ENCODE results near the gene PXMP4. TPM values are rescaled to one million over a fixed set of nuclear protein-coding genes. Genes with fewer than 3 reads are reported as not detected.

Gene PXMP4
- total RNA-seq, 1 experiment from 2014 or later: 12.0 TPM

GRCh38 chr20:33686984-33687366 lies 33.1 kb downstream of the PXMP4 start:
- DNase-seq (ENCODE audit: low read depth, low spot score) (no peak), ATAC-seq (no peak)
- in situ Hi-C loops (cut with HindIII; ENCODE audit: low pct_unique_long_range_greater_than_20kb, low sequenced_read_pairs): no loop called here
- H3K27ac ChIP-seq (ENCODE audit: low read length): peak overlapping the region; percentile 87
- ChIA-PET POLR2A (interaction anchor here (0.5 kb wide), 1 partner anchor 298 kb away, joined by 4 read pairs; no protein-coding TSS in a partner anchor), CTCF (no interaction called here)
- H3K27me3 ChIP-seq (ENCODE audit: control insufficient read depth, insufficient read depth, low read length): no peaks in the 10 kb centered on the region
- H3K4me1 ChIP-seq (ENCODE audit: control insufficient read depth, insufficient read depth, low read length): peaks cover 6% of the 10 kb centered on the region
- TF ChIP-seq, protein P1, sequence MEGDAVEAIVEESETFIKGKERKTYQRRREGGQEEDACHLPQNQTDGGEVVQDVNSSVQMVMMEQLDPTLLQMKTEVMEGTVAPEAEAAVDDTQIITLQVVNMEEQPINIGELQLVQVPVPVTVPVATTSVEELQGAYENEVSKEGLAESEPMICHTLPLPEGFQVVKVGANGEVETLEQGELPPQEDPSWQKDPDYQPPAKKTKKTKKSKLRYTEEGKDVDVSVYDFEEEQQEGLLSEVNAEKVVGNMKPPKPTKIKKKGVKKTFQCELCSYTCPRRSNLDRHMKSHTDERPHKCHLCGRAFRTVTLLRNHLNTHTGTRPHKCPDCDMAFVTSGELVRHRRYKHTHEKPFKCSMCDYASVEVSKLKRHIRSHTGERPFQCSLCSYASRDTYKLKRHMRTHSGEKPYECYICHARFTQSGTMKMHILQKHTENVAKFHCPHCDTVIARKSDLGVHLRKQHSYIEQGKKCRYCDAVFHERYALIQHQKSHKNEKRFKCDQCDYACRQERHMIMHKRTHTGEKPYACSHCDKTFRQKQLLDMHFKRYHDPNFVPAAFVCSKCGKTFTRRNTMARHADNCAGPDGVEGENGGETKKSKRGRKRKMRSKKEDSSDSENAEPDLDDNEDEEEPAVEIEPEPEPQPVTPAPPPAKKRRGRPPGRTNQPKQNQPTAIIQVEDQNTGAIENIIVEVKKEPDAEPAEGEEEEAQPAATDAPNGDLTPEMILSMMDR (IDR thresholded peaks at IDR 0.05): no peak
- TF ChIP-seq REST (IDR thresholded peaks at IDR 0.05; ENCODE audit: insufficient read depth in 1 of 2, low read depth in 2 of 2, low read length in 1 of 2): no peak
- no peak for TF ChIP-seq TCF7L2 (IDR thresholded peaks at IDR 0.05; ENCODE audit: low read depth, low read length)
- no peak for TF ChIP-seq POLR2AphosphoS5 (IDR thresholded peaks at IDR 0.05; ENCODE audit: low read depth, low read length)
- no peak for TF ChIP-seq SIN3A (IDR thresholded peaks at IDR 0.05; ENCODE audit: borderline replicate concordance, insufficient read depth, low read depth, low read length)
- peak overlapping the region; percentile 34 to 62 for H3K4me3 ChIP-seq (ENCODE audit: low read depth in 2 of 2, low read length in 2 of 2)
- H3K9me3 ChIP-seq (ENCODE audit: control insufficient read depth, insufficient read depth, low read depth, low read length): no peaks in the 10 kb centered on the region
- no TSS peak for BruUV-seq (replicated peaks)
- intact Hi-C loops (cut with micrococcal nuclease; ENCODE audit: unreplicated experiment): no loop called here
- no peaks in the 10 kb centered on the region for H3K36me3 ChIP-seq (ENCODE audit: control insufficient read depth, insufficient read depth, low read length)

DNA sequence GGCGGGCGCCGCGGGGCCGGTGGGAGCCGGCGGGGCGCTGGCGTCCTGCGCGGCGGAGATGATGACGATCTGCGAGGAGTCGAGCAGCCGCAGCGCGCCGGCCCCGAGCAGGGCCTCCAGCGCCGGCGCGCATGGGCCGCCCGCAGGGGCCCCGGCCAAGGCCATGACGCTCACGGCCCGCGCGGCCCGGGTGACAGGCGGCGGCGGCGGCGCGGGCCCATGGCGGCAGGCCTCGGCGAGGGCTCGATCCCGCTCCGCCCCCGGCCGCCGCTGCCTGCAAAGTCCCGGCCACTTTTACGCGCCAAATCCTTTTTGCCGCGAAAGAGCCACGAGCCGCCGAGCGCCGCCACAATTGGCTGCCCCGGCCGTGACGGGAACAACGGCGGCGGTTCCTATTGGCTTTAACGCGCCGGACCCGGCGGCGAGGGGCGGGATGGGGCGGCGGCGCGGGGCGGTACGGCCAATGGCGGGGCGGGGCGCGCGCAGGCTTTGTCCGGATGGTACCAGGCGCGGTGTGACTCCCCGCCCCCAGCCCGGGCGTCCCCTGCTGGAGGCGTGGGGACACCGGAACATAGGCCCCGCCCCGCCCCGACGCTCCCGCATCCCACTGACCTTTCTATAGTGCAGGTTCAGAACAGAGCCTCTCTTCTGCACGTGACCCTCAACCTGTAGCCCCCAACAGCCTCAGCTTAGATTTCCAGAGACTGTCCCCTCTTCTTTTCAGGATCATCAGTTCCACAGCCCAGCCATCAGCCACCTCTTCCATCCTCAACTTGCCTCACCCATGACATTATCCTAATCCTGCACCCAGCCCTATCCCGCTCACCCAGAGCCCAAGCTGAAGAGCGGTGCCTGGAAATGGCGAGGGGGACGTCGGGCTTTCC lies 33.8 kb downstream of the PXMP4 start, which contains the start of gene E2F1:
Gene E2F1, minus strand, starts transcription at position 286 of the 884 bp plus-strand sequence. Its CDS starts 121 bp downstream, at position 165.
- intact Hi-C loops (cut with micrococcal nuclease; ENCODE audit: unreplicated experiment): no loop called here
- Histone ChIP-seq H3K27ac (ENCODE audit: low read length) (peak within 1 kb of the TSS; percentile 87), H3K4me3 (ENCODE audit: low read depth in 2 of 2, low read length in 2 of 2) (peak within 1 kb of the TSS; percentile 58 to 83), H3K27me3 (ENCODE audit: control insufficient read depth, insufficient read depth, low read length) (no peaks in the 10 kb centered on the region), H3K4me1 (ENCODE audit: control insufficient read depth, insufficient read depth, low read length) (peaks cover 6% of the 10 kb centered on the region), H3K9me3 (ENCODE audit: control insufficient read depth, insufficient read depth, low read depth, low read length) (no peaks in the 10 kb centered on the region), H3K36me3 (ENCODE audit: control insufficient read depth, insufficient read depth, low read length) (no peaks in the 10 kb centered on the region)
- DNase-seq (ENCODE audit: low read depth, low spot score) (peak; percentile 28), ATAC-seq (peak; percentile 97)
- TF ChIP-seq TCF7L2 (IDR thresholded peaks at IDR 0.05; ENCODE audit: low read depth, low read length): 0 out of 2 replicates have a peak, but pooled peaks have one; percentile 21
- TF ChIP-seq REST (IDR thresholded peaks at IDR 0.05; ENCODE audit: insufficient read depth in 1 of 2, low read depth in 2 of 2, low read length in 1 of 2): no peak
- TF ChIP-seq, protein P1 (IDR thresholded peaks at IDR 0.05): no peak; the same call in 1 of the 2 replicates
- TF ChIP-seq SIN3A (IDR thresholded peaks at IDR 0.05; ENCODE audit: borderline replicate concordance, insufficient read depth, low read depth, low read length): peak; percentile 97
- TF ChIP-seq POLR2AphosphoS5 (IDR thresholded peaks at IDR 0.05; ENCODE audit: low read depth, low read length): peak; percentile 53; the same call in 1 of the 2 replicates
- ChIA-PET POLR2A (no interaction called here), CTCF (no interaction called here)
- BruUV-seq (replicated peaks): no TSS peak
- in situ Hi-C loops (cut with HindIII; ENCODE audit: low pct_unique_long_range_greater_than_20kb, low sequenced_read_pairs): no loop called here
